ENCODE measurements around the gene CALD1. TPM values are rescaled to one million over a fixed set of nuclear protein-coding genes. Genes with fewer than 3 reads are reported as not detected.

The CALD1 gene
- total RNA-seq, 1 donor, result 3,507 TPM

GRCh38 chr7:134847851-134848588, 68.6 kb downstream of the CALD1 start:
- DNase-seq (ENCODE audit: low read depth), result no peak
- no peak overlapping the region for H3K4me3 ChIP-seq (ENCODE audit: low read depth, low read length)
- TF ChIP-seq, protein P1, sequence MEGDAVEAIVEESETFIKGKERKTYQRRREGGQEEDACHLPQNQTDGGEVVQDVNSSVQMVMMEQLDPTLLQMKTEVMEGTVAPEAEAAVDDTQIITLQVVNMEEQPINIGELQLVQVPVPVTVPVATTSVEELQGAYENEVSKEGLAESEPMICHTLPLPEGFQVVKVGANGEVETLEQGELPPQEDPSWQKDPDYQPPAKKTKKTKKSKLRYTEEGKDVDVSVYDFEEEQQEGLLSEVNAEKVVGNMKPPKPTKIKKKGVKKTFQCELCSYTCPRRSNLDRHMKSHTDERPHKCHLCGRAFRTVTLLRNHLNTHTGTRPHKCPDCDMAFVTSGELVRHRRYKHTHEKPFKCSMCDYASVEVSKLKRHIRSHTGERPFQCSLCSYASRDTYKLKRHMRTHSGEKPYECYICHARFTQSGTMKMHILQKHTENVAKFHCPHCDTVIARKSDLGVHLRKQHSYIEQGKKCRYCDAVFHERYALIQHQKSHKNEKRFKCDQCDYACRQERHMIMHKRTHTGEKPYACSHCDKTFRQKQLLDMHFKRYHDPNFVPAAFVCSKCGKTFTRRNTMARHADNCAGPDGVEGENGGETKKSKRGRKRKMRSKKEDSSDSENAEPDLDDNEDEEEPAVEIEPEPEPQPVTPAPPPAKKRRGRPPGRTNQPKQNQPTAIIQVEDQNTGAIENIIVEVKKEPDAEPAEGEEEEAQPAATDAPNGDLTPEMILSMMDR (IDR thresholded peaks at IDR 0.05; ENCODE audit: insufficient read depth, low read depth, low read length), result no peak

- DNase-seq (ENCODE audit: low read depth), result no peak
- TF ChIP-seq, protein P1 (IDR thresholded peaks at IDR 0.05; ENCODE audit: insufficient read depth, low read depth, low read length), result no peak
- H3K4me3 ChIP-seq (ENCODE audit: low read depth, low read length), result no peak overlapping the region
These were observed 70.6 kb downstream of the CALD1 start for GRCh38 chr7:134850066-134850465.

- no peak for DNase-seq (ENCODE audit: low read depth)
- H3K4me3 ChIP-seq (ENCODE audit: low read depth, low read length), result no peak overlapping the region
- TF ChIP-seq, protein P1 (IDR thresholded peaks at IDR 0.05; ENCODE audit: insufficient read depth, low read depth, low read length), result no peak
These were observed 71.7 kb downstream of the CALD1 start for GRCh38 chr7:134851141-134851540.

DNA sequence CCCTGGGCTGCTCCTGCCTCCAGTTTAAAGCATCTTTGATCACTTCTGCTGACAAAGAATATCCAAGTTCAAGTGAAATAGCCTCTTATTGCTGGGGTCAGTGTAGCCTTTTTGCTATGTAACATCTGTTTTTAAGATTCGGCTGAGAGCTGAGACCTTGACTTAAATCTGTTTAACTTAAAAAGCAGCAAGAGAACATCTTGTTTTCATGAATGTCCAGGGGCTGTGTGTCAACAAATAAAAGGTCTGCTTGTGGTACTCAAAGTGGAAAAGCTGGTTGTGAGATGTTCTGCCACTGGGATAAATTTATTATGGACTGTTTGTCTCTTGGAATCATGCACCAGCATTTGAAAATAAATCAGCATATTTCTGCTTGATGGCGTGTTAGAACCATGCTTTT, 73.2 kb downstream of the CALD1 start:
- peak; percentile 81 for DNase-seq (ENCODE audit: low read depth)

GRCh38 chr7:134854816-134855215, 75.4 kb downstream of the CALD1 start:
- no peak overlapping the region for H3K4me3 ChIP-seq (ENCODE audit: low read depth, low read length)
- TF ChIP-seq, protein P1 (IDR thresholded peaks at IDR 0.05; ENCODE audit: insufficient read depth, low read depth, low read length), result no peak
- DNase-seq (ENCODE audit: low read depth), result no peak

More for the DNA sequence above, 73.2 kb downstream of the CALD1 start:
- TF ChIP-seq, protein P1 (IDR thresholded peaks at IDR 0.05; ENCODE audit: insufficient read depth, low read depth, low read length), result no peak
- no peak overlapping the region for H3K4me3 ChIP-seq (ENCODE audit: low read depth, low read length)

- no peak for DNase-seq (ENCODE audit: low read depth)
These were observed 76.0 kb downstream of the CALD1 start for GRCh38 chr7:134855442-134855841.

More at GRCh38 chr7:134855442-134855841, 76.0 kb downstream of the CALD1 start:
- no peak overlapping the region for H3K4me3 ChIP-seq (ENCODE audit: low read depth, low read length)
- TF ChIP-seq, protein P1 (IDR thresholded peaks at IDR 0.05; ENCODE audit: insufficient read depth, low read depth, low read length), result no peak

All from fibroblast of villous mesenchyme (primary cell).